SK-N-SH (cell line): ENCODE data around the gene TOGARAM2. TPM values are rescaled to one million over a fixed set of nuclear protein-coding genes. Genes with fewer than 3 reads are reported as not detected.

ENCODE experiments used
- CTCF ChIA-PET: fragments of 300-600, 350-600 bp; formaldehyde crosslinking; extraction: SDS; loops from one replicate; lab custom pipeline; 2021; lab: Yijun Ruan, JAX
- POLR2A ChIA-PET: fragments of 350-600 bp; sonication (Branson Sonifier 250); formaldehyde crosslinking; extraction: SDS; loops from one replicate; lab custom pipeline; 2020; ENCODE audit warnings: antibody characterized with exemption, inconsistent platforms; lab: Yijun Ruan, JAX
- DNase-seq: peaks from one replicate; pipeline ENCODE4 v3.0.0; 2012
- H2AFZ ChIP-seq: fragments of 200-600 bp; sonication (generic); 2 replicates; pipeline ENCODE4 v1.8.1; 2016; ENCODE audit warnings: antibody characterized with exemption, mild to moderate bottlenecking, low read depth
- H3F3A ChIP-seq: fragments of 200-600 bp; sonication (generic); replicated peaks from 2 replicates; pipeline ENCODE3; 2016; ENCODE audit warnings: antibody characterized with exemption, mild to moderate bottlenecking; ENCODE audit not compliant: insufficient read depth
- H3K27ac ChIP-seq, 2 experiments: fragments of 200-500 bp in 1 of 2; fragments of 200-600 bp in 1 of 2; sonication (Bioruptor generic) in 1 of 2; sonication (generic), shearing (Covaris generic) in 1 of 2; 2 replicates each; pipeline versions ENCODE4 v1.5.1 to v1.6.1; 2014 to 2016; ENCODE audit warnings: low read depth in 2 of 2, inconsistent platforms in 1 of 2, low read length in 1 of 2, mild to moderate bottlenecking in 1 of 2, mixed read lengths in 1 of 2
- H3K27me3 ChIP-seq: fragments of 200-600 bp; sonication (generic), shearing (Covaris generic); 2 replicates; pipeline ENCODE4 v1.6.1; 2016; ENCODE audit warnings: mixed run types; ENCODE audit not compliant: insufficient read depth
- H3K36me3 ChIP-seq, 2 experiments: fragments of 200-500 bp in 1 of 2; fragments of 200-600 bp in 1 of 2; sonication (Bioruptor generic) in 1 of 2; sonication (generic) in 1 of 2; replicated peaks in 1 of 2; 2 replicates each; pipeline versions ENCODE3 to v1.5.1; 2014 to 2016; ENCODE audit warnings: low read length in 1 of 2, mild to moderate bottlenecking in 1 of 2; ENCODE audit not compliant: insufficient read depth in 2 of 2, control insufficient read depth in 1 of 2
- H3K4me1 ChIP-seq, 2 experiments: fragments of 200-500 bp in 1 of 2; fragments of 200-600 bp in 1 of 2; sonication (Bioruptor generic) in 1 of 2; sonication (generic), shearing (Covaris generic) in 1 of 2; 2 replicates each; pipeline versions ENCODE4 v1.5.1 to v1.6.1; 2014 to 2016; ENCODE audit warnings: low read depth in 1 of 2, low read length in 1 of 2, mixed run types in 1 of 2; ENCODE audit not compliant: insufficient read depth in 2 of 2, control insufficient read depth in 1 of 2
- H3K4me2 ChIP-seq: fragments of 200-600 bp; sonication (generic), shearing (Covaris generic); 2 replicates; pipeline ENCODE4 v1.6.1; 2017; ENCODE audit warnings: mixed run types
- H3K4me3 ChIP-seq, 2 experiments: fragments of 200-500 bp in 1 of 2; fragments of 200-600 bp in 1 of 2; sonication (Bioruptor generic) in 1 of 2; sonication (generic), shearing (Covaris generic) in 1 of 2; 2 replicates each; pipeline versions ENCODE4 v1.5.1 to v1.8.1; 2014 to 2016; ENCODE audit warnings: low read depth in 2 of 2, inconsistent platforms in 1 of 2, low read length in 1 of 2, mild to moderate bottlenecking in 1 of 2, mixed read lengths in 1 of 2, moderate library complexity in 1 of 2
- H3K79me2 ChIP-seq: fragments of 200-600 bp; sonication (generic); 2 replicates; pipeline ENCODE4 v1.8.1; 2017; ENCODE audit warnings: mild to moderate bottlenecking; ENCODE audit not compliant: insufficient read depth
- H3K9ac ChIP-seq: fragments of 200-600 bp; sonication (generic); 2 replicates; pipeline ENCODE4 v1.6.1; 2017; ENCODE audit warnings: mixed run types
- H3K9me2 ChIP-seq: fragments of 200-600 bp; sonication (generic); 2 replicates; pipeline ENCODE4 v1.6.1; 2017; ENCODE audit warnings: mixed run types
- H3K9me3 ChIP-seq: fragments of 200-600 bp; sonication (generic); 2 replicates; pipeline ENCODE4 v1.6.1; 2017; ENCODE audit warnings: mixed run types, mild to moderate bottlenecking, moderate library complexity
- H4K20me1 ChIP-seq: fragments of 200-600 bp; sonication (generic); 2 replicates; pipeline ENCODE4 v1.6.1; 2017; ENCODE audit warnings: mild to moderate bottlenecking, mixed run types; ENCODE audit not compliant: insufficient read depth
- CTCF ChIP-seq: fragments of 200-600 bp; sonication (generic); IDR thresholded peaks from 2 replicates; pipeline ENCODE4 v1.6.1; 2017; ENCODE audit warnings: antibody characterized with exemption, mild to moderate bottlenecking, moderate library complexity
- ELF1 ChIP-seq: IDR thresholded peaks from 2 replicates; pipeline ENCODE4 v1.4.0; 2012
- FOXJ3 ChIP-seq: sonication (generic); formaldehyde crosslinking; IDR thresholded peaks from 2 replicates; pipeline ENCODE4 v1.5.1; 2020; ENCODE audit warnings: mild to moderate bottlenecking, missing genetic modification reagents
- FOXM1 ChIP-seq: IDR thresholded peaks from 2 replicates; pipeline ENCODE4 v1.4.0; 2012; ENCODE audit warnings: low read depth, mild to moderate bottlenecking
- GATA2 ChIP-seq: sonication (generic); formaldehyde crosslinking; IDR thresholded peaks from 2 replicates; pipeline ENCODE4 v1.5.0; 2020; ENCODE audit warnings: mild to moderate bottlenecking, missing genetic modification reagents
- IRF3 ChIP-seq: fragments of 150-350 bp; IDR thresholded peaks from 2 replicates; pipeline ENCODE4 v1.6.1; 2016; ENCODE audit warnings: mild to moderate bottlenecking, low read depth, low read length
- JUND ChIP-seq: IDR thresholded peaks from 2 replicates; pipeline ENCODE4 v1.4.0; 2012
- MXI1 ChIP-seq: IDR thresholded peaks from 2 replicates; pipeline ENCODE4 v1.6.1; 2012; ENCODE audit warnings: mild to moderate bottlenecking, low read depth, low read length, improper control_type of control experiment
- NFIC ChIP-seq: IDR thresholded peaks from 2 replicates; pipeline ENCODE4 v1.4.0; 2012; ENCODE audit warnings: borderline replicate concordance
- RAD21 ChIP-seq: IDR thresholded peaks from 2 replicates; pipeline ENCODE4 v1.6.1; 2012; ENCODE audit warnings: mild to moderate bottlenecking, low read length
- RCOR1 ChIP-seq: fragments of 150-350 bp; IDR thresholded peaks from 2 replicates; pipeline ENCODE4 v1.6.1; 2017; ENCODE audit warnings: antibody characterized with exemption, low read length
- SMC3 ChIP-seq: IDR thresholded peaks from 2 replicates; pipeline ENCODE4 v1.6.1; 2012; ENCODE audit warnings: low read depth, low read length, improper control_type of control experiment
- TAF1 ChIP-seq: IDR thresholded peaks from 2 replicates; pipeline ENCODE4 v1.6.1; 2012; ENCODE audit warnings: low read depth, mild to moderate bottlenecking, low read length, moderate library complexity, borderline replicate concordance
- USF2 ChIP-seq: fragments of 150-350 bp; IDR thresholded peaks from 2 replicates; pipeline ENCODE4 v1.6.1; 2017; ENCODE audit warnings: antibody characterized with exemption, low read length, low read depth, borderline replicate concordance
- YY1 ChIP-seq: IDR thresholded peaks from 2 replicates; pipeline ENCODE4 v1.4.0; 2012; ENCODE audit warnings: low read depth, mild to moderate bottlenecking
- ZBTB33 ChIP-seq: IDR thresholded peaks from 2 replicates; pipeline ENCODE4 v1.4.0; 2012; ENCODE audit warnings: low read depth, borderline replicate concordance
- WGBS: methylation state at CpG from one replicate; pipeline ENCODE4 v1.1.6; 2017; ENCODE audit warnings: low lambda C conversion rate; 5-methylcytosine and 5-hydroxymethylcytosine counted together
- polyA plus RNA-seq, 3 experiments: library from polyadenylated mRNA; depleted of rRNA; stranded (reverse); fragments of >200 nt; gene quantifications; 2 replicates each; pipeline ENCODE4 v1.2.3, GENCODE V29; 2012
- TF ChIP-seq, protein P1 (sequence below): IDR thresholded peaks from 2 replicates; pipeline ENCODE4 v1.4.0; 2012; ENCODE audit warnings: low read depth, borderline replicate concordance

TOGARAM2 gene
- polyA plus RNA-seq (2012; rRNA removed), result 0.10 and 0.69 TPM in 2 replicates
- 0.06 and 0.13 TPM in 2 replicates for polyA plus RNA-seq (2012; cell fraction: cytosol; rRNA removed)
- polyA plus RNA-seq (2012; cell fraction: nucleus; rRNA removed), result 1.1 and 2.5 TPM in 2 replicates

- no peak within 1 kb of the TSS for H3K4me2 ChIP-seq
- H3K79me2 ChIP-seq, result no peaks in the 10 kb centered on the region
- no peaks in the 10 kb centered on the region for H3K9me2 ChIP-seq
- CTCF ChIA-PET, result interaction anchor here (1.0 to 2.7 kb wide), 4 partner anchors 15 to 22 kb away, joined by 3 to 6 read pairs (median 4); no protein-coding TSS in a partner anchor
- no peak within 1 kb of the TSS for H3K27ac ChIP-seq
- no peak within 1 kb of the TSS for H2AFZ ChIP-seq
- no peaks in the 10 kb centered on the region for H3F3A ChIP-seq
- peak; percentile 55 for DNase-seq
- H4K20me1 ChIP-seq, result no peaks in the 10 kb centered on the region
- H3K4me1 ChIP-seq, result peaks cover 0 to 15% of the 10 kb centered on the region in 2 experiments; a peak in 1 of 4 replicates
- WGBS, result 83% methylated on average over 7 of the region's 10 CpGs
- no peak within 1 kb of the TSS for H3K9ac ChIP-seq
- no peaks in the 10 kb centered on the region for H3K36me3 ChIP-seq
- no peaks in the 10 kb centered on the region for H3K27me3 ChIP-seq
- no peak within 1 kb of the TSS for H3K4me3 ChIP-seq
- H3K9me3 ChIP-seq, result no peaks in the 10 kb centered on the region
- POLR2A ChIA-PET, result interaction anchor here (0.6 to 0.8 kb wide), 2 partner anchors 15 to 415 kb away, joined by 3 to 5 read pairs; no protein-coding TSS in a partner anchor
- TF ChIP-seq ELF1, result no peak
- no peak for TF ChIP-seq FOXM1
- no peak for TF ChIP-seq FOXJ3
- no peak for TF ChIP-seq NFIC
- no peak for TF ChIP-seq TAF1
- TF ChIP-seq, protein P1, sequence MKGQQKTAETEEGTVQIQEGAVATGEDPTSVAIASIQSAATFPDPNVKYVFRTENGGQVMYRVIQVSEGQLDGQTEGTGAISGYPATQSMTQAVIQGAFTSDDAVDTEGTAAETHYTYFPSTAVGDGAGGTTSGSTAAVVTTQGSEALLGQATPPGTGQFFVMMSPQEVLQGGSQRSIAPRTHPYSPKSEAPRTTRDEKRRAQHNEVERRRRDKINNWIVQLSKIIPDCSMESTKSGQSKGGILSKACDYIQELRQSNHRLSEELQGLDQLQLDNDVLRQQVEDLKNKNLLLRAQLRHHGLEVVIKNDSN, result no peak
Measured at GRCh38 chr2:28981016-28981441, at the start of gene TOGARAM2. Gene TOGARAM2 (plus strand): TSS chr2:28981298. CDS start chr2:28994835, 13,537 bp downstream.

- DNase-seq, result no peak
- Histone ChIP-seq H3K9ac (no peak overlapping the region), H3K4me1 (no peaks in the 10 kb centered on the region), H3K4me2 (no peak overlapping the region), H3K9me2 (no peaks in the 10 kb centered on the region), H3K4me3 (no peak overlapping the region), H3K79me2 (peaks cover 44% of the 10 kb centered on the region), H4K20me1 (no peaks in the 10 kb centered on the region), H3K36me3 (peaks cover 87 to 89% of the 10 kb centered on the region in 2 experiments), H3K27me3 (no peaks in the 10 kb centered on the region), H2AFZ (no peak overlapping the region)
- ChIA-PET CTCF (interaction anchor here (0.7 kb wide), 1 partner anchor 19 kb away, joined by 3 read pairs; no protein-coding TSS in a partner anchor), POLR2A (no interaction called here)
- WGBS, result 94% methylated on average over 2 of the region's 2 CpGs
- no peak for TF ChIP-seq IRF3
- no peak for TF ChIP-seq RCOR1
- no peak for TF ChIP-seq CTCF
- no peak for TF ChIP-seq MXI1
- TF ChIP-seq USF2, result no peak
- no peak for TF ChIP-seq JUND
- TF ChIP-seq SMC3, result no peak
- TF ChIP-seq TAF1, result no peak
- TF ChIP-seq FOXM1, result no peak
- TF ChIP-seq GATA2 (CRISPR knock-in tag), result no peak
- no peak for TF ChIP-seq RAD21
- TF ChIP-seq ZBTB33, result no peak
- TF ChIP-seq YY1, result no peak
- TF ChIP-seq, all 33 proteins: peak for 0
- Histone ChIP-seq H3K27ac (no peak overlapping the region), H3F3A (peaks cover 24% of the 10 kb centered on the region), H3K9me3 (no peaks in the 10 kb centered on the region)
Measured at GRCh38 chr2:28934769-28935168, 46.3 kb upstream of the TOGARAM2 start.
